GM12892 (cell line): Measurements from ENCODE around the gene AGPS.

Experiments used
- POLR2A ChIP-seq: IDR thresholded peaks from 2 replicates; pipeline ENCODE4 v1.6.1; 2011; ENCODE audit warnings: low read depth, low read length, control low read depth
- POLR2AphosphoS5 ChIP-seq: IDR thresholded peaks from 2 replicates; pipeline ENCODE4 v1.6.1; 2011; ENCODE audit warnings: low read depth, low read length, control low read depth

- TF ChIP-seq POLR2AphosphoS5, result no peak
- no peak for TF ChIP-seq POLR2A
Measured at GRCh38 chr2:177548636-177549035, 156.1 kb downstream of the AGPS start.
